Uterus (tissue), 4 donors: Measurements from ENCODE around the gene SLC6A7. TPM values are rescaled to one million over a fixed set of nuclear protein-coding genes. Genes with fewer than 3 reads are reported as not detected.

Source experiments
- DNase-seq, 2 donors: peaks; one replicate each; pipeline ENCODE4 v3.0.0-alpha.2; 2019 to 2020
- H3K27ac ChIP-seq, 2 donors: fragments of 200-600 bp; sonication (generic); 1 replicate in 1 of 2; 2 replicates in 1 of 2; pipeline ENCODE4 v1.5.1; 2016 to 2018
- H3K27me3 ChIP-seq, 2 donors: fragments of 200-600 bp; sonication (generic); one replicate each; pipeline ENCODE4 v1.5.1; 2018 to 2019; ENCODE audit warnings: control low read depth in 1 of 2
- H3K36me3 ChIP-seq, 2 donors: fragments of 200-600 bp; sonication (generic); one replicate each; pipeline ENCODE4 v1.5.1; 2019; ENCODE audit warnings: control low read depth in 1 of 2
- H3K4me1 ChIP-seq, 2 donors: fragments of 200-600 bp; sonication (generic); one replicate each; pipeline ENCODE4 v1.5.1; 2018 to 2019; ENCODE audit warnings: control low read depth in 1 of 2
- H3K4me3 ChIP-seq, 2 donors: fragments of 200-600 bp; sonication (generic); 1 replicate in 1 of 2; 2 replicates in 1 of 2; pipeline ENCODE4 v1.5.1; 2018 to 2019; ENCODE audit warnings: mild to moderate bottlenecking in 1 of 2
- H3K9me3 ChIP-seq, 2 donors: fragments of 200-600 bp; sonication (generic); one replicate each; pipeline ENCODE4 v1.5.1; 2019; ENCODE audit warnings: control low read depth in 1 of 2
- CTCF ChIP-seq, 4 experiments: fragments of 200-600 bp in 2 of 4; fragments of 450-650 bp in 2 of 4; sonication (generic) in 2 of 4; IDR thresholded peaks; one replicate each; pipeline ENCODE4 v1.5.1; 2016 to 2019; ENCODE audit warnings: antibody characterized with exemption in 4 of 4, mild to moderate bottlenecking in 2 of 4, moderate library complexity in 1 of 4
- POLR2A ChIP-seq, 2 donors: fragments of 450-650 bp; IDR thresholded peaks; one replicate each; pipeline ENCODE4 v1.6.1; 2016; ENCODE audit warnings: antibody characterized with exemption in 2 of 2, mild to moderate bottlenecking in 1 of 2, moderate library complexity in 1 of 2
- intact Hi-C: fragments of 100-400 bp; cut with DNase I; formaldehyde crosslinking; loops from one replicate; pipeline ENCODE4 v1.15.1; 2023; ENCODE audit warnings: low total_unique reads
- total RNA-seq, 4 donors: library from RNA; depleted of rRNA in 3 of 4; stranded (reverse); fragments of >200 nt in 3 of 4; gene quantifications; one replicate each; pipeline versions ENCODE4 v1.1.0 to v1.2.4, GENCODE V29; 2014 to 2023
- donor health status: DM: yes; HTN: yes; CAD: no.

The SLC6A7 gene
- total RNA-seq, 4 donors from 2014 or later = not detected

GRCh38 chr5:150189326-150189725, 536 bp upstream of the SLC6A7 start:
- intact Hi-C loops = no loop called here
- Histone ChIP-seq H3K27ac (no peak overlapping the region), H3K27me3 (peaks cover 0 to 14% of the 10 kb centered on the region in 2 donors), H3K9me3 (no peaks in the 10 kb centered on the region), H3K4me3 (no peak overlapping the region), H3K4me1 (peaks cover 0 to 4% of the 10 kb centered on the region in 2 donors), H3K36me3 (no peaks in the 10 kb centered on the region)
- DNase-seq = no peak
- TF ChIP-seq CTCF (IDR thresholded peaks at IDR 0.05) = no peak
- no peak for TF ChIP-seq POLR2A (IDR thresholded peaks at IDR 0.05)

GRCh38 chr5:150190503-150190979, 679 bp downstream of the SLC6A7 start:
- TF ChIP-seq POLR2A (IDR thresholded peaks at IDR 0.05) (no peak), CTCF (IDR thresholded peaks at IDR 0.05) (no peak)
- Histone ChIP-seq H3K9me3 (no peaks in the 10 kb centered on the region), H3K4me3 (no peak overlapping the region), H3K27ac (no peak overlapping the region), H3K4me1 (peaks cover 0 to 4% of the 10 kb centered on the region in 2 donors), H3K27me3 (peaks cover 0 to 14% of the 10 kb centered on the region in 2 donors), H3K36me3 (no peaks in the 10 kb centered on the region)
- no peak for DNase-seq
- intact Hi-C loops = no loop called here

GRCh38 chr5:150190987-150191386, 1.1 kb downstream of the SLC6A7 start:
- Histone ChIP-seq H3K27me3 (peaks cover 0 to 14% of the 10 kb centered on the region in 2 donors), H3K27ac (no peak overlapping the region), H3K36me3 (no peaks in the 10 kb centered on the region), H3K4me3 (no peak overlapping the region), H3K4me1 (peaks cover 0 to 4% of the 10 kb centered on the region in 2 donors), H3K9me3 (no peaks in the 10 kb centered on the region)
- intact Hi-C loops = no loop called here
- TF ChIP-seq POLR2A (IDR thresholded peaks at IDR 0.05) (no peak), CTCF (IDR thresholded peaks at IDR 0.05) (no peak)
- DNase-seq = no peak

GRCh38 chr5:150192462-150192861, 2.6 kb downstream of the SLC6A7 start:
- DNase-seq = no peak
- peaks cover 0 to 4% of the 10 kb centered on the region in 2 donors for H3K4me1 ChIP-seq
- H3K4me3 ChIP-seq = no peak overlapping the region
- H3K36me3 ChIP-seq = no peaks in the 10 kb centered on the region
- intact Hi-C loops = no loop called here
- no peak overlapping the region for H3K27ac ChIP-seq
- no peaks in the 10 kb centered on the region for H3K9me3 ChIP-seq
- TF ChIP-seq CTCF (IDR thresholded peaks at IDR 0.05) (no peak), POLR2A (IDR thresholded peaks at IDR 0.05) (no peak)
- H3K27me3 ChIP-seq = peaks cover 0 to 14% of the 10 kb centered on the region in 2 donors

- Histone ChIP-seq H3K4me3 (no peak overlapping the region), H3K9me3 (no peaks in the 10 kb centered on the region), H3K27me3 (no peaks in the 10 kb centered on the region), H3K4me1 (no peaks in the 10 kb centered on the region), H3K27ac (no peak overlapping the region), H3K36me3 (no peaks in the 10 kb centered on the region)
- DNase-seq = no peak
- intact Hi-C loops = no loop called here
- TF ChIP-seq CTCF (IDR thresholded peaks at IDR 0.05) (no peak), POLR2A (IDR thresholded peaks at IDR 0.05) (no peak)
Observed at GRCh38 chr5:150195736-150196485, 6.0 kb downstream of the SLC6A7 start.
